Fibroblast of villous mesenchyme (primary cell): ENCODE results near the gene EPN2. TPM values are rescaled to one million over a fixed set of nuclear protein-coding genes. Genes with fewer than 3 reads are reported as not detected.

Experiments
- DNase-seq: peaks from one replicate; pipeline ENCODE4 v3.0.0-alpha.2; 2010; ENCODE audit warnings: low read depth
- H3K4me3 ChIP-seq: 2 replicates; pipeline ENCODE4 v1.5.1; 2011; ENCODE audit warnings: low read depth, mild to moderate bottlenecking, low read length
- total RNA-seq: library from RNA; depleted of rRNA; stranded (reverse); fragments of >200 nt; gene quantifications from 2 replicates; pipeline ENCODE4 v1.2.3, GENCODE V29; 2012
- TF ChIP-seq, protein P1 (sequence below): IDR thresholded peaks from 2 replicates; pipeline ENCODE4 v1.5.1; 2012; ENCODE audit warnings: low read depth, mild to moderate bottlenecking, low read length; ENCODE audit not compliant: insufficient read depth

The EPN2 gene
- total RNA-seq, 1 donor, result 30.2 TPM

DNA sequence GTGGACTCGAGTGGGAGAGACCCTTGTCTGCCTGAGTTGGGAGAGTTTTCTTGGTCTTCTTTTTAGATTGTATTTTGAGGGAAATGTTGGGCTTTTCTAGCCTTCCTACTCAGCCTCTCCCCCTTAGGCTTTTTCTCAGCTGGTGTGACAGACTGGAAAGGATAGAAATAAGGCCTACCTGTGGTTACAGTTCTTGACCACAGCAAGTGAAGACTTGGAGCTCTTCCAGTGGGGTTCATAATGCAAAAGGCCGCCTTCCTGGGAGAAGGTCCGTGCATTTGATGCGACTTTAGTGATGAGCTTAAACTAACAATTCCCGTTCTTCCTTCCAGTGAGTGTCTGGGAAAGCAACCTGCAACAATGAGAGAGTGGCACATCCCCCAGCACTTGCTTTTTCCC, 68.6 kb downstream of the EPN2 start:
- H3K4me3 ChIP-seq, result no peak overlapping the region
- DNase-seq, result no peak
- TF ChIP-seq, protein P1, sequence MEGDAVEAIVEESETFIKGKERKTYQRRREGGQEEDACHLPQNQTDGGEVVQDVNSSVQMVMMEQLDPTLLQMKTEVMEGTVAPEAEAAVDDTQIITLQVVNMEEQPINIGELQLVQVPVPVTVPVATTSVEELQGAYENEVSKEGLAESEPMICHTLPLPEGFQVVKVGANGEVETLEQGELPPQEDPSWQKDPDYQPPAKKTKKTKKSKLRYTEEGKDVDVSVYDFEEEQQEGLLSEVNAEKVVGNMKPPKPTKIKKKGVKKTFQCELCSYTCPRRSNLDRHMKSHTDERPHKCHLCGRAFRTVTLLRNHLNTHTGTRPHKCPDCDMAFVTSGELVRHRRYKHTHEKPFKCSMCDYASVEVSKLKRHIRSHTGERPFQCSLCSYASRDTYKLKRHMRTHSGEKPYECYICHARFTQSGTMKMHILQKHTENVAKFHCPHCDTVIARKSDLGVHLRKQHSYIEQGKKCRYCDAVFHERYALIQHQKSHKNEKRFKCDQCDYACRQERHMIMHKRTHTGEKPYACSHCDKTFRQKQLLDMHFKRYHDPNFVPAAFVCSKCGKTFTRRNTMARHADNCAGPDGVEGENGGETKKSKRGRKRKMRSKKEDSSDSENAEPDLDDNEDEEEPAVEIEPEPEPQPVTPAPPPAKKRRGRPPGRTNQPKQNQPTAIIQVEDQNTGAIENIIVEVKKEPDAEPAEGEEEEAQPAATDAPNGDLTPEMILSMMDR, result no peak

DNA sequence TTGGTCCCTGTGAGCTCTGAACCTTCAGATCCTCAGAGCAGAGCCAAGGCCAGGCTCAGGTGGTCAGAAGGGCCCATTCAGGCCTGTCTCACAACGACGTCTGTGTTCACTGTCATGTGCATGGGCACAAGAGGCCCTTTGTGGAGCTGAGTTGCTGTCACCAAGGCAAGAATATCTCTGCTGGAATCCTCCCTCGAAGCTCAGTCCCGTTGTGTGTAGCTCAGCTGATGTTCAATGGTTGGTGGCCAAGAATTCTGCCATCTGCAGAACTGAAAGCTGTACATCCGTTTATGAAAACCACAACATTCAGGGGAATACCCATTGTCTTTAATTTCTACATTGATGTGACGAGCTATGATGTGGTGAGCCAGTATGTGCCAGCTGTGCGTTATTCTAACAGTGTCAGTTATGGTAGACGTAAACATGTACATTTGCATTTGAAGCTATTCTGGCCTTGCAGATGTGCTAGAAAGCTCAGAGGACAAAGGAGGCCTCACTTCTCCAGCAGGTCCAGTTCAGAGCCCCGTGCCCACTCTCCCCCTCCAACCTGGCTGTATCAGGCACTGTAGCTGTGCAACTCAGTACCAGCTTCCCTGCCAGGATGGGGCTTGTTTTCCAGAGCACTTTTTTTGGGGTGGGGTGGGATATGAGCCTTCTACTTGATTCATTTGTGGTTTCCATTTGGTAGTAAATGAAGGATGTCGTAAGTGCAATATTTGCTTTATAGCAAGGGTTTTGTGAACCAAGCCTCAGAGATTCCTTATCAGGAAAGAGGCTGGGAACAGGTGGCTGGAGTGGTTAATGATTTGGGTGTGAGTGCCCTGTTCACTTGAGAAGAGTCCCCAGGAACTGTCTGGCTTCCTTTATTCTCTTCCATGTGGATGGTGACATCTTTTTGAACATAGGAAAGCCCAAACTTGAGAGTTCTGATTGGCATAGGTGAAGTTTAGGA, 69.3 kb downstream of the EPN2 start:
- TF ChIP-seq, protein P1, result no peak
- no peak overlapping the region for H3K4me3 ChIP-seq
- no peak for DNase-seq

GRCh38 chr17:19307521-19307920, 70.4 kb downstream of the EPN2 start:
- no peak for DNase-seq
- H3K4me3 ChIP-seq, result no peak overlapping the region
- TF ChIP-seq, protein P1, result no peak

DNA sequence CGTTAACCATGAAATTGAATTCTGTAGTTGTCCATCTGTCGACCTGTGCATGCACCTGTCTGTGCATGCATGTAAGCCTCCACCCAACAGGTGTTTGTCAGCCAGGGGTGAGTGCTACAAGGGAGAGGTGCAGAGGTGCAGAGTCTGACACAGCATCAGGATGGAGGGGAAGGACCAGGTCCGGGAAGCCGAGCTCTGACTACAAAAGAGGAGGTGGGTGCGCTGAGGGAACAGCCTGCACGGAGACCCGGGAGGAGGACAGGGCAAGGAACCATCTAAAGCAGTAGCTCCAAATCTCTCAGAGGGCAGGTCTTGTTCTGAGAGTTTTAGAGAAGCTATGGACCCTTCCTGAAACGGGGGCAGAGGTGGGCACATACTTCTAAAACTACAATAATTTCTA, 71.2 kb downstream of the EPN2 start:
- TF ChIP-seq, protein P1, result no peak
- no peak for DNase-seq
- H3K4me3 ChIP-seq, result no peak overlapping the region

DNA sequence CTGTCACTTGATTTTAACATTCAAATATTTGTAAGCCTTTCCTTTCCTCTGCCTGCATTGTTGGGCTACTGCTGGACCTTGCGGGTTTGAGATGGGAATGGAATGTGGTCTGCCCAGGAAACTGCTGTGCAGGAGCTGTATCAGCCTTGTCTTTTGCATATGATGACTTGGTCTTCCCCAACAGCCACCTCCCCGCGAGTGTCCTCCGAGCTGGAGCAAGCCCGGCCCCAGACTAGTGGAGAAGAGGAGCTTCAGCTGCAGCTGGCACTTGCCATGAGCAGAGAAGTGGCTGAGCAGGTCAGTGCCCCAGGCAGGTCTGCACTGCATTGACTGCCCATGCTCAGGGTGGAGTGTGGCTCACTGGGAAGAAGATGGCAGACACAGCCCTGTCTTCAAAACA, 72.5 kb downstream of the EPN2 start:
- no peak for DNase-seq
- TF ChIP-seq, protein P1, result no peak
- no peak overlapping the region for H3K4me3 ChIP-seq

DNA sequence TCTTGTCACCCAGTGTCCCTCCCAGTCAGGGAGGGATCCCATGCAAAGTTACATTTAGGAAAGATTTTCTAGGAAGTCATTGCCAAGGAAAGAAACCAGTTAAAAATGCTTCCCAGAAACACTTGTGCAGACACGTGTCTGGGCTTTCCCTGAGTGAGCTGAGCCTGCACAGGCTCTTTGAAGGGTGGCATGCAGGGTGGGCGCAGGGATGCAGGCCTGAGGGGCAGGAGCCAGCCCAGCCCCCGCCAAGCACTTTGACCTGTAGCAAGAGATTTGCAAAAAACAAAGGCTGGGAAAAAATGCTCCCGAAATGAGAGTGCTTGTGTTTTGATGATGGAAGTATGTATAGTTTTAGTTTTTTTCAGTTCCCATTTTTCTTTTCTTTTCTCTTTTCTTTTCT, 73.0 kb downstream of the EPN2 start:
- TF ChIP-seq, protein P1, result no peak
- DNase-seq, result no peak
- no peak overlapping the region for H3K4me3 ChIP-seq
